Renal cortical epithelial cell (primary cell): Measurements from ENCODE around the gene NFATC2IP. TPM values are rescaled to one million over a fixed set of nuclear protein-coding genes. Genes with fewer than 3 reads are reported as not detected.

ENCODE experiments used
- DNase-seq: peaks from one replicate; pipeline ENCODE4 v3.0.0-alpha.2; 2011; ENCODE audit warnings: low read depth
- total RNA-seq: library from RNA; depleted of rRNA; stranded (reverse); fragments of >200 nt; gene quantifications from 2 replicates; pipeline ENCODE4 v1.2.3, GENCODE V29; 2014

Gene NFATC2IP
- 18.1 and 23.8 TPM in 2 replicates for total RNA-seq

DNA sequence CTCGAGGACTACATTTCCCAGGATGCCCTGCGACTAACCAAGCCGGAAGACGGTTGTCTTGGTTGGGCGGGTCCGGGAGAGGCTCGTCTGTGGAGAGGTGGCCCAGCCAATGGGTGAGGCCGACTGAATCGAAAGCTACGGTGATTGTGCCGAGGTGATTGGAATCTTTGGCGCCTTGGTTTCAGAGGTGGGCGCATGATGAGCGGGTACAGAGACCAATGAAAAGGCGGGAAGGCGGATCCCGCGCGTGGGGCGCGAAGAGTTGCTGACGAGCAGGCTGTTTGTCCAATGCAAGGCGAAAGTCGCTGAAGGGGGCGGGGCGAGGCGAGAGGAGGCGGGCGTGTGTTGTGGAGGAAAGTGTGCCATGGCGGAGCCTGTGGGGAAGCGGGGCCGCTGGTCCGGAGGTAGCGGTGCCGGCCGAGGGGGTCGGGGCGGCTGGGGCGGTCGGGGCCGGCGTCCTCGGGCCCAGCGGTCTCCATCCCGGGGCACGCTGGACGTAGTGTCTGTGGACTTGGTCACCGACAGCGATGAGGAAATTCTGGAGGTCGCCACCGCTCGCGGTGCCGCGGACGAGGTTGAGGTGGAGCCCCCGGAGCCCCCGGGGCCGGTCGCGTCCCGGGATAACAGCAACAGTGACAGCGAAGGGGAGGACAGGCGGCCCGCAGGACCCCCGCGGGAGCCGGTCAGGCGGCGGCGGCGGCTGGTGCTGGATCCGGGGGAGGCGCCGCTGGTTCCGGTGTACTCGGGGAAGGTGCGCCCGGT lies at the start of gene NFATC2IP:
TSS of gene NFATC2IP (plus strand) at position 290 of the 762 bp plus-strand sequence. CDS start at position 365, 75 bp downstream.
- peak; percentile 99 for DNase-seq

DNA sequence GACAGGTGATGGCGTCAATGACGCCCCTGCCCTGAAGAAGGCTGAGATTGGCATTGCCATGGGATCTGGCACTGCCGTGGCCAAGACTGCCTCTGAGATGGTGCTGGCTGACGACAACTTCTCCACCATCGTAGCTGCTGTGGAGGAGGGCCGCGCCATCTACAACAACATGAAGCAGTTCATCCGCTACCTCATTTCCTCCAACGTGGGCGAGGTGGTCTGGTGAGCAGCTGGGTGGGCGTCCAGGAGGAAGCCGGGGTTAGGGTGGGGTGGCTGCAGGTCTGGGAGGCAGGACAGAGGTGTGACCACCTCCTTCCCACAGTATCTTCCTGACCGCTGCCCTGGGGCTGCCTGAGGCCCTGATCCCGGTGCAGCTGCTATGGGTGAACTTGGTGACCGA lies 48.9 kb upstream of the NFATC2IP start:
- no peak for DNase-seq

DNA sequence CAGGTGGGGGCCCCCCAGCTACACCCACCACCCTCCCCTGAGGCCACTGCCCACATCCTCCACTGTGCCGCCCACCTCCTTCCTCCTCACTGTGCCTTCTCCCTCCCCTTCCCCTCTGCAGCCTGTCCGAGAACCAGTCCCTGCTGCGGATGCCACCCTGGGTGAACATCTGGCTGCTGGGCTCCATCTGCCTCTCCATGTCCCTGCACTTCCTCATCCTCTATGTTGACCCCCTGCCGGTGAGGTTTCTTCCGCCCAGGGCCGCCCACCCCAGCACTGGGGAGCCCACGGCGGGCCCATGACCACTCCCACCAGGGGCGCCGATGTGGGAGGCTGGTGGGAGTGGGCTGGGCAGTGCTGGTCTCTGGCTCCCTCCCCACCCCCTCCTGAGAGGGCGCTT lies 47.8 kb upstream of the NFATC2IP start:
- no peak for DNase-seq

DNA sequence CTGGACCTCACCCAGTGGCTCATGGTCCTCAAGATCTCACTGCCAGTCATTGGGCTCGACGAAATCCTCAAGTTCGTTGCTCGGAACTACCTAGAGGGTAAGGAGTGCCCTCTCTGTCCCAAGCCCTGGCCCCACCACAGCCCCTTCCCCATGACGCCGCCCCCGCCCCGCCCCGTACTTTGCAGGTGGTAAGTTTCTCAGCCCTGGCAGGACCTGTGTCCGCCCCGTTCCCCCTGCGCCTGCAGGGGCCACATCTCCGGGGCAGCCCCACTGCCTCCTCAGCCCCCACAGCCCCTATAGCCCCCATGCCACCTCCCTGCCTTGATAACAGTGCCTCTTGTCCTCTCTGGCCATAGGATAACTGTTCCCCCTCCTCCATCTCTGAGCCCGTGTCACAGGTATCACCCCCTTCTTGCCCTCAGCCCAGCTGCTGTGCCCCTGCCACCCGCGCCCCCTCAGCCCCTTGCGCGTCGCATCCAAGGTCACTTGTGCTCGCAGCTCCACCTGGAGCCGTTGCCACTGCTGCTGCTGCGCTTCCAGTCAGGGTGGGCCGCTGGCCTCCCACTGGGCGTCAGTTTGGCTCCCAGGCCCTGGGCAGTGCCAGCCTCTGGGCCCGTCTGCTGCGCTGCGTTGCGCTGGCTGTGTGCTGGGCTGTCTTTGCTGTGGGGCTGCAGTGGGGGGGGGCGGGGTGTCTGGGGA lies 47.2 kb upstream of the NFATC2IP start:
- no peak for DNase-seq

DNA sequence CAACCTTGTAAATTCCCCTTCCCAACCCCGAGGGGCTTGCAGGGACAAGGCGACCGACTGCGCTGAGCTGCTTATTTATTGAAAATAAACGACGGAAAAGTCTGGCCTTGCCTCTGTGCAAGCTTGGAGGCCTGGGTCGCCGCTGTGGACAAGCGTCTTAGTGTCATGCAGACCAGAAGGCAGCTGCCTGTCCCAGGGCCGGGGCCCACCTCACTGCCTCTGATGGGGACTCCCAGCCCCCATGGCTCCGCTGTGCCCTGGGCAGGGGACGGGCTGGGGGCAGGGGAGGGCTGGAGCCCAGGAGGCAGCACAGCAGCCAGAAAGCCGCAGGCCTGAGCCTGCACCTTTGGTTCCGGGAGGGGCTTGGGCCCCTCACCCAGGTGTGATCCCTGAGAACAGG lies 46.4 kb upstream of the NFATC2IP start:
- no peak for DNase-seq

DNA sequence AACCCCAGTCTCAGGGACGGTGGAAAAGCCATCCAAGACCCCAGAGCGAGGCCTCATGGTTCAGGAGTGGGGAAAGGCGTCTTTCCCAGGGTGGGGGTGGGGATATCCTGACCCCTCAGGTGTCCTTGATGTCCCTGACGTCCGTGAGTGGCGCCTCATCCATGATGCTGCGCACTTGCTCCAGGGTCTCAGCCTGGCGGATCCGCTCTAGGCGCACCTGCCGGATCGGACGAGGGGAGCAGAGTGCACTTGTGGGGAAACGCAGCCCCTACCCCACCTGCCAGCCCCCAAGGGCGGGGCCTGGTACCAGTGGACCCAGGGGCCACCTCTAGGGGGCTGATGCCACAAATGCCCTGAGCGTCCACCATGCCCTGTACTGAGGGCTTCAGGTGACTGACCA lies 45.9 kb upstream of the NFATC2IP start:
- no peak for DNase-seq

DNA sequence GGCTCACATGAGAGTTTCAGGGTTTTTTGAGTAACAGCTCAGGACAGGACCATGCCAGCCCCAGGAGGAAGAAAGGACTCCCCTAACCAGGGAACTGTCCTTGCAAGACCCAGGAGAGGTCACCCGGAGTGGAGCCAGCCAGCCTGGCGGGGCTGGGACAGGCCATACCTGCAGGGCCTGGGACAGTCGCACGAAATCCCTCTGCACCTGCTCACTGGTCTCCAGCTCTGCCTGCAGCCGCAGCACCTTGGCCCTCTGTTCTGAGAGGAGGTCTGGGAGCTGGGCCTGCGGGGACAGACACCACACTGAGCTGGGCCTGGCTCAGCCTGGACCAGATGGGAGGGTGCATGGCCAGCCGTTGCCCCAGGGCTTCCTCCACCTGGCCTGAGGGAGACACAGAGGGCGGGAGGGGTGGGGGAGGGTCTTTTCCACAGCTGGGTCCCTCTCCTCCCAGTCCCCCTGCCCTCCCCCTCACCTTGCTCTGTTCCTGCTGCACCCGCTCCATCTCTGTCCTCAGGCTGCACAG lies 45.4 kb upstream of the NFATC2IP start:
- DNase-seq, result no peak

DNA sequence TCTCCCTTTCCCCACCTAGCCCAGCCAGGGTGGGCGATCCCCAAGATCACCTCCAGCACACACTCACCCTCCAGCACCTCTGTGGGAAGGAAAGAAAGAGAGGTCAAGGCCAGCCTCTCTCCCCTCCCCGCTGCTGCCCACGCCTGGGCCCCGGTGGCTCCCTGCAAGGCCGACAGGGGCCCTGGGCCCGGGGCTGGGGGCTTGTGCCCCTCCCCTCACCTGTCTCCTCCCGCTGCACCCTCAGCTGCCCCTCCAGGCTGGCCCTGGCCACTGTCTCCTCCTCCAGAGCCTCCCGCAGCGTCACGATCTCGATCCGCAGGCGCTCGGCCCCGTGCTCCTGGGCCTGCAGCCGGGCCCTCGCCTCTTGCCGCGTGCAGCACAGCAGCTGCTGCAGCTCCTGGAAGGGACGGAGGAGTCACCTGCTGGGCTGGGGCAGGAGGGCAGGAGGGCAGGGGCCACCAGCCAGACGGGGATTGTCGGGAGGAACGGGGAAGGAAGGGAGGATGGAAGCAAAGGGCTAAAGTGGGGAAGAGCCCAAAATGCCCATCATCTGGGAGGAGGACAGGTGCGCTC lies 44.9 kb upstream of the NFATC2IP start:
- no peak for DNase-seq

DNA sequence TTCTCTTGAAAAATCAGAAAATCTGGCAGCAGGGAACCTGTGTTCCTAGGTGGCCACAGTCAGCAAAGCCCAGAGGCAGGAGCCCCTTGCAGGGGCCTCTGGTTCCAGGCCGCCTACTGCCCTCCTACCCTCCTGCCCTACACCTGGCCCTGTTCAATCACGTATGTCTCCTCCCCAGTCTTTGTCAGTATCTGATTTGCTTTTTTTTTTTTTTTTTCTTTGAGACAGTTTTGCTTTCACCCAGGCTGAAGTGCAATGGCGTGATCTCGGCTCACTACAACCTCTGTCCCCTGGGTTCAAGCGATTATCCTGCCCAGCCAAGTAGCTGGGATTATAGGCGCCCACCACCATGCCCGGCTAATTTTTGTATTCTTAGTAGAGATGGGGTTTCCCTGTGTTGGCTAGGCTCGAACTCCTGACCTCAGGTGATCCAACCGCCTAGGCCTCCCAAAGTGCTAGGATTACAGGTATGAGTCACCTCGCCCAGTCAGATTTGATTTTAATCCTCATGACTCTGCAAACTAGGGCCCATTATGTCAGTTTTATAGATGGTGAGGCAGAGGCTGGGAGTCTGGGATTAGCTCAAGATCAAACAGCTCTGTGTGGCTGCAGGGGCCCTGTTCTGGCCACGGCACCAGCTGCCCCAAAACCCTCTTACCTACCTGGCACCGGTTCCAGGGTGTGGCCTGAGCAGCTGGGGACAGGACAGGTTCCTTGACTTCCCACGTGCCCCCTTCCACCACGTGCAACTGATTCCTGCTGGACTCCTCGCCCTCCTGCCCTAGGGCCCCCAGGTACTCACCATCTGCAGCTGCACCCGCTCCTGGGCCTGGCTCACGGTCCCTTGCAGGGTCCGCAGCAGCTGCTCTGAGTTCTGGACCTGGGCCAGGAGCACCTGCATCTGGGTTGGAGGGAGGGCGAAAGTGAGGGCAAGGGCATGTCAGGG lies 40.4 kb upstream of the NFATC2IP start:
- no peak for DNase-seq

DNA sequence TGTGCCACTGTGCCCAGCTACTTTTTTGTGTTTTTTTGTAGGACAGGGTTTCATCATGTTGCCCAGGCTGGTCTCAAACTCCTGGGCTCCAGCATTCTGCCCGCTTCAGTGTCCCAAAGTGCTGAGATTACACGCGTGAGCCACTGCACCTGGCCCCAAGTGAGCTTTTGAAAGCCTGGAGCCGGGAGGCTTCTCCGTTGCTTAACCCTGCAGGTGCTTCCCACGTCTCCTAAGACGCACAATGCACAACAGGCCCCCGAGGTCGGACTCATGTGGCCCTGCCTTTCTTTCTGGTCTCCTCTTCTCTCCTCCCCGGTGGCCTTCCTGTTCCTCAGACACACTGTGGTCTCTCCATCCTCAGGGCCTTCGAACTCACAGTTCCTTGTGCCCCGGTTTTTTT lies 38.2 kb upstream of the NFATC2IP start:
- DNase-seq, result no peak

DNA sequence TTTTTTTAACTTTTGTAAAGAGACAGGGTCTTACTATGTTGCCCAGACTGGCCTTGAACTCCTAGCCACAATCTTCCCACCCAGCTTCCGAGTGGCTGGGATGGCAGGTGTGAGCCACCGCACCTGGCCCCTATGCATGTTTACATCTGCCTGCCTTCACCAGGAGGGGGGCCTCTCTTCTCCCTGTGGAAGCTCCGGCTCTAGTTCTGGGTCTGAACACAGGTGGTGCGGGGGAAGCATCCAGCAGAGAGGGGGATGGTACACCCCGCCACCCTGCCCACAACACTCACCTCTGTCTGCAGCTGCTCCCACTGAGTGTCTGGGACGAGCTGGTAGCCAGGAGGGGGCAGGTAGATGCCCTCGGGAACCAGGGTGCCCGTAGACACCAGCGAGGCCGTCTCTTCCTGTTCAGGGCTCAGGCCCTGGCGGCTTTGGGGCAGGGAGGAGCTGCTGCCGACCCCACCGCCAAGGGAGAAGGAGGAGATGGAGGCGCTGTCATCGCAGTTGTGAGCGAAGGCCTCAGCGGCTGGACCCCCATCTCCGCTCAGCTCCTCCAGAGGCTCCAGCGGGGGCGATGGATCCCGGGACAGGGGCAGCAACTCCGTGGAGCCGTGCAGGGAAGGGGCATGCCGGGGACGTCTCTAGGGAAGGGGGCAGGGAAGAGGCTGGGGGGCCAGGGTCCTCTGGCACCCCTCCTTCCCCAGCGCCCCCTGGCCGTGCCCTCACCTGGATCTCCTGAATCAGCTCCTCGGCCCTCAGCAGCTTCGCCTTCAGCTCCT lies 36.6 kb upstream of the NFATC2IP start:
- no peak for DNase-seq

DNA sequence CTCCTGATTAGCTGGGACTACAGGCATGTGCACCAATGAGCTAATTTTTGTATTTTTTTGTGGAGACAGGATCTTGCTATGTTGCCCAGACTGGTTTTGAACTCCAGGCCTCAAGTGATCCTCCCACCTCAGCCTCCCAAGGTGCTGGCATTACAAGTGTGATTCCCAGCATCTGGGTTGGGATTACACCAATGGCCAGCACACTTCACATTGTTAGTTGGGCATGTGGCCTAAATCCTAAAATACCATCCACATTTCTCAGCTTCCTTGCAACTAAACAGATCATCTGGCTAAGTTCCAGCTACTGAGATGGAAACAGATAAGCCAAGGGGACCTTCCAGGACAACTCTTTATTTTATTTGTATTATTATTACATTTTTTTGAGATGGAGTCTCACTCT lies 35.6 kb upstream of the NFATC2IP start:
- DNase-seq, result no peak

DNA sequence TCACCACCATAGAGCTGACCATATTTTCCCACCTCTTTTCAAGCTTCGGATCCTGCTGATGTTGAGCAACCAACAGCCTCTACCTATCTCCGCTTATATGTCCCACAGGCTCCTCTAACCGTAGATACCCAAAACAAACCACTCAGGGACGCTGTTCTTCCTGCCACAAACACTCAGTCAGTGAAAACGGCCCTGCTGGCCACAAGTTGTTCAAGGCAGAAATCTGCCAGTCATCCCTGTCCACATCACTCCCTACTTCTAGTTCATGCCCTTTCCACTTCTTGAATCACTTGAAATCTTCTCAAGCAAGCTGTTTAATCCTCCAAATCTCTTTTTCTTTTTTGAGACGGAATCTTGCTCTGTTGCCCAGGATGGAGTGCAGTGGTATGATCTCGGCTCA lies 33.6 kb upstream of the NFATC2IP start:
- DNase-seq, result no peak

DNA sequence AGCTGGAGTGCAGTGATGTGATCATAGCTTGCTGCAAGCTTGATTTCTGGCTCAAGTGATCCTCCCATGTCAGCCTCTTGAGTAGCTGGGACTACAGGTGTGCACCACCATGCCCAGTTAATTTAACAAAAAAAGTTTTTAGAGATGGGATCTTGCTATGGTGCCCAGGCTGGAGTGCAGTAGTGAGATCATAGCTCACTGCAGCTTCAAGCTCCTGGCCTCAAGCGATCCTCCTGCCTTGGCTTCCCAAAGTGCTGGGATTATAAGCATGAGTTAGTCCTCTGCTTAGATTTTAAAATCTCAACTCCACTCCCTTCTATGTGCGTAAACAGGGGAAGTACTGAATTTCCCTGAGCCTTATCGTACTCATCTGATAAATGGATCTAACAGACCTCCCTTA lies 32.0 kb upstream of the NFATC2IP start:
- DNase-seq, result no peak

DNA sequence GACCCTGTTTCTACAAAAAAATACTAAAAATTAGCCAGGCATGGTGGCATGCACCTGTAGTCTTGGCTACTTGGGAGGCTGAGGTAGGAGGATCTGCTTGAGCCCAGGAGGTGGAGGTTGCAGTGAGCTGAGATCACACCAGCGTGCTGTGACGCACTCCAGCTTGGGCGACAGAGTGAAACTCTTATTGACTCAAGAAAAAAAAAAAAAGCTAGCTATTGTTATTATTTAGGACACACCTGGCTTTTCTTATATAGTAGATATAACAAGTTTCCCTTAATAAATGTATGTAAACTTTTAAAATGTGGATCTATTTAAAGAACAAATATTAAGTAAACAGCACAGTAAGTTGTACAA lies 27.5 kb upstream of the NFATC2IP start:
- no peak for DNase-seq

DNA sequence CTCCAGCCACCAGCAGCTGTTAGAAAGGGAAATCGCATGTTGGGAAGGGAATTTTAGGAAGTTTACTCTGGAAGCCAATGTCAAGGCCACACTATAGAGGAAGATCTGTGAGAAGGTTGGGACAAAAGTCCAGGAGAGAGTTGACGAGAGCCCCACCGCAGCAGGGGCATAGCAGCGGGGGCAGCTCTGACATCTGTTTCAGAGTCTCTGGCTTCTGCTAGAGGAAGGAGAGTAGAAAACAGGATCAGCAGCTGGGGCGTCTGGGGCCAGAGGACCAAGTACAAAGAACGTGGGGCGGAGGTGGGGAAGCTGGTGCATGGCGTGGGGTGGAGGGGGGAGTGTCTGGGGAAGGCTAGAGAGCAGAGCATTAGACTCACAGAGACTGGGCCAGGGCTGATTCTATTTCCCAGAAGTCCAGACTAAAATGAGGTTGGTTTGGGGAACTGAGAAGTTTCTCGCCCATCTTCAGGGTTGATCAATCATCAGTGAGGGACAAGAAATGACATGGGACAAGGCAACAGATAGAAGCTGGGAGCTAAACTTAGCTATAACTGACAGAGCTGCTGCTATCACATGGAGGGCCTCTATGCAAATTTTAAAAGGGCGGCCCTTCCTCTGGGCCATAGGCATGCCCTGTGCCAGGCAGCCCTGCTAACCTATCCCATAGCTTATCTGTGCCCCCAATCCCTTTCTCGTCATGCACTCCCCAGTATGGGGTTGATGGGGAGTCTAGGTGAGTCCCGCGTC lies 26.9 kb upstream of the NFATC2IP start:
- DNase-seq, result no peak

DNA sequence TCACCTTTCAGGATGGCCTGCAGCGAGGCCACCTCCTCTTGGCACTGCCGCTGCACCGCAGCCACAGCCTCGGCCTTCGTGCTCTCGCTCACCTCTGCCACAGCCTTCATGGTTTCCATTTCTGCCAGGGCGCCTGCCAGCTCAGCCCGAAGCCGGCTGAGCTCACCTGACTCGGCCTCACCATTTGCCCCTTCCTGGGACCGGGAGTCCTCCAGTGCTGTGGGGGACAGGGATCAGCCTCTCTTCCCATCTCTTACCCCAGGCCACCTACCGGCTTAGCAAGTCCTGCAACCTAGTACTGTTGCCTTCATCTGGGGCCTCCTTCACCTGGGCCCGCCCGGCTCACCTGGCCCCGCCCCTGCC lies 26.4 kb upstream of the NFATC2IP start:
- DNase-seq, result no peak

DNA sequence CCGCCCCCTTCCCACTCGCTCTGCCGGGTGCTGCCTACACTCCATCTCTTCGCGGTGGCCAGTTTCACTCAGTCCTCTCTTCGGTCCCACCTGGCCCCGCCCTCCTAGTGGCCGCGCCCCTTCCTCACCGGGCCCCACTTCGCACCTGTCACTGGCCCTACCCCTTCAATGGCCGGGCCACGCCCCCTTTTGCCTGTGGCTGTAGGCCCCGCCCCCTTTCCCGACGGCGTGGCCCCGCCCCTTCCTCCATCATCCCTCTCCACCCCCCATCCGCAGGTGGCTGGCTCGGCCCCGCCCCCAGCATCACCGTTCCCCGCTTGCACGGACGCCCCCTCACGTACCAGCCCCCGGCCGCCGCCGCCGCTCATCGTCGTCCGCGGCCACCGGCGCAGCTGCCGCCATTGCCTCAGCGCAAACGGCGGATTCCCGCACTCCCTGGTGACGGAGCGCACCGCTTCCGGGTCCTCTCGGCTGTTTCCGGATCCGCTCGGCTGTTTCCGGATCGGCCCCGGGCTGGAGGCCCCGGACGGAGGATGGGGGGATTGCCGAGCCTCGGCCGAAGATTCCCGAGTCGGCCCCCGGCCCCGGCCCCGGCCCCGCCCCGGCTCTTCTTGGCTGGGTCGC lies 25.9 kb upstream of the NFATC2IP start, which contains the start of gene RABEP2:
TSS of gene RABEP2 (minus strand) at position 477 of the 624 bp plus-strand sequence. CDS start at position 402, 75 bp downstream.
- peak; percentile 54 for DNase-seq

DNA sequence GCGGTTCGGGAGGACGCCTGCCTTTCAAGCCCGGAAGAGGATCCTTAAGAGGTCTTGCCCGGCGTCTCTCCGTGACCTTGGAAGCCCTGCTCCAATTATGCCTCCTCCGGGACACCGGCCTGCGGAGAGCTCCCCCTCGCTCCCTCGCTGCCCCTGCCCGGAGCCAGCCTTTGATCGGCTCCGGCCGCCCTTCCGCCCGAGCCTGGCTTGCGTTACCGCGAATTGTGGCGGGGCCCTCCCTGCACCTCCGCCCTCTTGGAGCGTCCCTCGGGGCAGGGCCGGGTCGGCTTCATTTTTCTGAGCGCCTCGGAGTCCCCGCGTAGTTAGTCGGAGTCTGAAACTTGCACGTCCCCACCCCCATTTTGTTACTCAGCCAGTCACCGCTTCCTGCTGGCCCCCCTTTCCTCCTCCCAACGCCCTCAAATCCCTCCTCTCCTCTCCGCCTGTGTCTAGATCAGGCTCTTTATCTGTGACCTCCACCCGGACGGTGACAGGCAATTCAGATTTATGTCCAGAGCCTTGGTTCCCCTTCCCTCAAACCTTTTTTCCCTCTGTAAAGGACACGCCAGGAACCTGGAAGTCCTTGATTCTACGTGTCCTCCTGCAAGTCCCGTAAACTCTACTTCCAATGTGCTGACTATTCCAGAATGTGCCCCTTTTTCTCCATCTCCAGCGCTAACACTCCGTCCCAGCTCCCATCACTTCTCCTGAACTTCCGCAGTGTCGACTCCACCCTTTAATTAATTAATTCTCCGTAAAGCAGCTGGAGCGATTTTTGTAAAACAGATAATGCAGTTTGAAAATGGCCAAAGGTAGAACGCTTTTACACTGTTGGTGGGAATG lies 25.1 kb upstream of the NFATC2IP start:
- peak; percentile 57 for DNase-seq
